ENCODE data around the gene MAMDC2.

Gene MAMDC2

DNA sequence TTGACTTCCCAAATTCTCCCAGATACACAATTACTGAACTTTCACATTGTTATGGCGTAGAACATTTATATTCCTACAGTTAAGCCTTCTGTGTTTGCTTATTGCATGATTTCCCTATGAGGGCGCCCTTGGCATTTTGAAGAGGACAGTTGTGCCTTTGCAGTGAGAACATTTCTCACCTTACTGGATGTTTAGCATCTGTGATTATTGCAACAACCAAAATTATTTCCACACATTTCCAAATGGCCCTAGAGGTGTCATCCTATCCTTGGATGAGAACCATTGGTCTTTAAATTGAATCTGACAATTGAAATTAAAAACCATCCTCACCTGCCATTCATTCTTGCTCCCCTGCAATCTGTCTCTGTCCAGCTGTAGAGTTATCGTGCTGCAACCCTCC is 104.0 kb downstream of the MAMDC2 start:
- no peak for DNase-seq (ENCODE audit: low spot score)
- TF ChIP-seq, protein P1, sequence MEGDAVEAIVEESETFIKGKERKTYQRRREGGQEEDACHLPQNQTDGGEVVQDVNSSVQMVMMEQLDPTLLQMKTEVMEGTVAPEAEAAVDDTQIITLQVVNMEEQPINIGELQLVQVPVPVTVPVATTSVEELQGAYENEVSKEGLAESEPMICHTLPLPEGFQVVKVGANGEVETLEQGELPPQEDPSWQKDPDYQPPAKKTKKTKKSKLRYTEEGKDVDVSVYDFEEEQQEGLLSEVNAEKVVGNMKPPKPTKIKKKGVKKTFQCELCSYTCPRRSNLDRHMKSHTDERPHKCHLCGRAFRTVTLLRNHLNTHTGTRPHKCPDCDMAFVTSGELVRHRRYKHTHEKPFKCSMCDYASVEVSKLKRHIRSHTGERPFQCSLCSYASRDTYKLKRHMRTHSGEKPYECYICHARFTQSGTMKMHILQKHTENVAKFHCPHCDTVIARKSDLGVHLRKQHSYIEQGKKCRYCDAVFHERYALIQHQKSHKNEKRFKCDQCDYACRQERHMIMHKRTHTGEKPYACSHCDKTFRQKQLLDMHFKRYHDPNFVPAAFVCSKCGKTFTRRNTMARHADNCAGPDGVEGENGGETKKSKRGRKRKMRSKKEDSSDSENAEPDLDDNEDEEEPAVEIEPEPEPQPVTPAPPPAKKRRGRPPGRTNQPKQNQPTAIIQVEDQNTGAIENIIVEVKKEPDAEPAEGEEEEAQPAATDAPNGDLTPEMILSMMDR (IDR thresholded peaks at IDR 0.05; ENCODE audit: borderline replicate concordance, control extremely low read depth, extremely low read depth, insufficient read depth, missing control alignments) = no peak
- in situ Hi-C loops (cut with MboI; ENCODE audit: low sequenced_read_pairs, unreplicated experiment) = no loop called here

- no peak for DNase-seq (ENCODE audit: low spot score)
- TF ChIP-seq, protein P1 (IDR thresholded peaks at IDR 0.05; ENCODE audit: borderline replicate concordance, control extremely low read depth, extremely low read depth, insufficient read depth, missing control alignments) = no peak
- in situ Hi-C loops (cut with MboI; ENCODE audit: low sequenced_read_pairs, unreplicated experiment) = no loop called here
These were observed 108.7 kb downstream of the MAMDC2 start for GRCh38 chr9:70152350-70152749.

DNA sequence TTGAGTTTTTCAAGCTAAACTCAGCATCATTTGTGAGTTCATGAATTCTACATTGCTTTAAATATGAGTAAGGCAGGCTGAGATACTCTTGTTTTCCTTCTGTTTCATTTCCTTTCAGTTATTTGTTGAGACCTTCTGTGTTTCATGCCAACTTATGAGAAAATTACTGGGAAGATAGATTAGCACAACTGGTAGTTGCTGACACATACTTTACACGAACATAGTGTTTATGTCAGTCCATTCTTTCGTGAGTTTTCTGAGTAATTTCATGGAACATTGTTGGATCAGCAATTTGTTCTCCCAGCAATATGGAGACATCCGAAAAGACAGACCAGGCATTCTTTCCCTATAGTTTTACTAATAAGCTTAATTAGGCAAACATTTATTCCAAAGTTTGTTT is 113.1 kb downstream of the MAMDC2 start:
- in situ Hi-C loops (cut with MboI; ENCODE audit: low sequenced_read_pairs, unreplicated experiment) = no loop called here
- no peak for DNase-seq (ENCODE audit: low spot score)
- TF ChIP-seq, protein P1 (IDR thresholded peaks at IDR 0.05; ENCODE audit: borderline replicate concordance, control extremely low read depth, extremely low read depth, insufficient read depth, missing control alignments) = no peak

GRCh38 chr9:70159630-70160029 is 116.0 kb downstream of the MAMDC2 start:
- in situ Hi-C loops (cut with MboI; ENCODE audit: low sequenced_read_pairs, unreplicated experiment) = no loop called here
- TF ChIP-seq, protein P1 (IDR thresholded peaks at IDR 0.05; ENCODE audit: borderline replicate concordance, control extremely low read depth, extremely low read depth, insufficient read depth, missing control alignments) = no peak
- DNase-seq (ENCODE audit: low spot score) = no peak

DNA sequence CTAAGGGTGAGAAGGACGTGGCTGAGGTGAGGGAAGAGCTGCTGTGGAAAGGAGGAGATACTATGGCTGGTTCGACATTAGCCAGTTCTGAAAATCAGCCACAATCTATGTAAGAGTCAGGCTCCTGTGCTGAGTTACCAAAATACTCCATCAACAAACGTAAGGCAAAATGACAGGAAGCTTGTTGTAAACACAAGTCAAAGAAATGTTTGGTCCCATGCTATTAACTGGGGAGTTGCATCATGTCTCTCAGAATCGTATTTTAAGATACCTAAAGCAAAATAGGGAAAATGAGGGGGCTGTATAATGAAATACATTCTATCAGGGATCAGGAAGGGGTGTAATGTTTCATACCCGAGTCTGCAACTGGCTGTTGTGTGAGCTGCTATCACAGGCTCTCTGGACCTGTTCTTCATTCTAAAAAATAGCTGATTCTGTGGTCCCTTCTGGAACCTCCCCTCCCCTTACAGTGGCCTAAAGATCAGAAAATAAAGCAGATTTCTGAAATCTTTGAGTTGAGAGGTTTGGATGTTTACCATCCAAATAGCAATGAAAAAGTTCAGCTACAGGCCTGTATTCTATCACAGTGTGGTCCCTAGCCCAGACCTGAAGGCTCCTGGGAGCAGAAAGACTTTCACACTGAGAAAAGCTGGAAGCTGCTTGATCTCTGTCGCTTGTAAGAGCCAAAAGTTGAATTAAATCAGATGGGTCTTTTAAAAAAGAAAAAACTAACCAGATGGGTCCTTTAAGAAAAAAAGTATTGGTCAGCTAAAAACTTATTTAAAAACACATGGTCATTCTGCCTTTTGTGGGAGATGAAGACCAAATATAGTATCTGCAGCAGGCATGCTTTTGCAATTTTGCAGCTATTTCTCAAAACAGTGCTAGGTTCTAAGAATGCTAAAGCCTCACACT is 117.3 kb downstream of the MAMDC2 start:
- DNase-seq (ENCODE audit: low spot score) = no peak
- in situ Hi-C loops (cut with MboI; ENCODE audit: low sequenced_read_pairs, unreplicated experiment) = no loop called here
- TF ChIP-seq, protein P1 (IDR thresholded peaks at IDR 0.05; ENCODE audit: borderline replicate concordance, control extremely low read depth, extremely low read depth, insufficient read depth, missing control alignments) = no peak

DNA sequence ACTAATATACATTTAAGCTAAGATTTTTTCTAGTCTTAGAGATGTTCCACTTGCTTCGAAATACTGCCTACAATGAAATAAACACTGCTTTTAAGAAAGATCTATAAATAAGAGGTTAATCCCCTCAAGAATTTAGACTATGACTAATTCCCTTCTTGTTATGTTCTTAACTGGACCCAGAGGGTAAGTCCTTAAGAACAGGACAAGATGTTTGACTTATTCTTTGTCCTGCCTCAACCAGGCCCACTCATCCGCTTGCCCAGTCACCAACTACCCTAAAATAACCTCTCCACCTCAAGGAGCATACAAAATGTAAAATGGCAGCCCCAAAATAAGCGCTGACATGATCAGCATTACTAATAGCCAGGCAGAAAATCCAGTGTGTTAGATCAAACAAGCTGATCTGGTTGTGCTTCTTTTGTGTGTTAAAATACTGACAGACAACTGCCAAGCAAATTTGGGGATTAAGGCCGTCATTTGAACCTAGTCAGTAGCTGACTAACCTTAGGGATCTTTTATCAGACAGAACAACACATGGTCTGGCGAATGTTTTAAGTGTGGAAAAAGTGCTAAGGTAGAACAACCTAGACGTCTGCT is 121.5 kb downstream of the MAMDC2 start:
- TF ChIP-seq, protein P1 (IDR thresholded peaks at IDR 0.05; ENCODE audit: borderline replicate concordance, control extremely low read depth, extremely low read depth, insufficient read depth, missing control alignments) = no peak
- no peak for DNase-seq (ENCODE audit: low spot score)
- in situ Hi-C loops (cut with MboI; ENCODE audit: low sequenced_read_pairs, unreplicated experiment) = no loop called here
